Panc1 (cell line): ENCODE results near the gene SIVA1. TPM values are rescaled to one million over a fixed set of nuclear protein-coding genes. Genes with fewer than 3 reads are reported as not detected.

Experiments used
- ATAC-seq: fragments of 200-7000 bp; cut with Tn5 transposase; 2 replicates; pipeline ENCODE4 v1.9.1; 2020; ENCODE audit warnings: mild to moderate bottlenecking, moderate library complexity
- BruUV-seq: library from RNA; stranded (reverse); fragments of 400-500 nt; replicated peaks from 2 replicates; lab custom pipeline; 2021; lab: Mats Ljungman, UMichigan
- CTCF ChIA-PET: fragments of 300-600 bp; sonication (Branson Sonifier 250); formaldehyde crosslinking; loops from one replicate; lab custom pipeline; 2022; ENCODE audit warnings: antibody characterized with exemption; lab: Charles Lee
- POLR2A ChIA-PET: fragments of 300-600 bp; sonication (Branson Sonifier 250); formaldehyde crosslinking; loops from one replicate; lab custom pipeline; 2022; ENCODE audit warnings: antibody characterized with exemption; lab: Charles Lee
- DNase-seq: peaks from one replicate; pipeline ENCODE4 v3.0.0-alpha.2; 2010; ENCODE audit warnings: low read depth, low spot score
- H3K27ac ChIP-seq: 2 replicates; pipeline ENCODE4 v1.5.1; 2011; ENCODE audit warnings: mild to moderate bottlenecking, low read length, inconsistent platforms
- H3K27me3 ChIP-seq: fragments of 200-500 bp; sonication (Bioruptor generic); 2 replicates; pipeline ENCODE4 v1.6.0; 2014; ENCODE audit warnings: low read length, inconsistent platforms; ENCODE audit not compliant: control insufficient read depth, insufficient read depth
- H3K36me3 ChIP-seq: fragments of 200-500 bp; sonication (Bioruptor generic); 2 replicates; pipeline ENCODE4 v1.5.1; 2014; ENCODE audit warnings: inconsistent platforms, mild to moderate bottlenecking, low read length, moderate library complexity; ENCODE audit not compliant: control insufficient read depth, insufficient read depth
- H3K4me1 ChIP-seq: 2 replicates; pipeline ENCODE4 v1.5.1; 2011; ENCODE audit warnings: inconsistent platforms, mild to moderate bottlenecking, low read length, moderate library complexity; ENCODE audit not compliant: control insufficient read depth, insufficient read depth
- H3K4me3 ChIP-seq, 2 experiments: 2 replicates each; pipeline ENCODE4 v1.5.1; 2011 to 2012; ENCODE audit warnings: low read depth in 2 of 2, low read length in 2 of 2, mild to moderate bottlenecking in 2 of 2, inconsistent platforms in 1 of 2, moderate library complexity in 1 of 2
- H3K9me3 ChIP-seq: fragments of 200-500 bp; sonication (Bioruptor generic); 2 replicates; pipeline ENCODE4 v1.5.1; 2014; ENCODE audit warnings: low read depth, mild to moderate bottlenecking, inconsistent platforms, low read length, moderate library complexity; ENCODE audit not compliant: control insufficient read depth, insufficient read depth
- CTCF ChIP-seq: fragments of 450-650 bp; IDR thresholded peaks from 2 replicates; pipeline ENCODE4 v1.5.1; 2017; ENCODE audit warnings: mild to moderate bottlenecking
- POLR2AphosphoS5 ChIP-seq: IDR thresholded peaks from 2 replicates; pipeline ENCODE4 v1.6.1; 2012; ENCODE audit warnings: mild to moderate bottlenecking, low read depth, low read length, moderate library complexity
- REST ChIP-seq, 2 experiments: IDR thresholded peaks; 2 replicates each; pipeline ENCODE4 v1.6.1; 2011 to 2012; ENCODE audit warnings: low read depth in 2 of 2, control low read depth in 1 of 2, low read length in 1 of 2, mild to moderate bottlenecking in 1 of 2, moderate library complexity in 1 of 2; ENCODE audit not compliant: insufficient read depth in 1 of 2
- SIN3A ChIP-seq: IDR thresholded peaks from 2 replicates; pipeline ENCODE4 v1.6.1; 2012; ENCODE audit warnings: low read depth, mild to moderate bottlenecking, low read length, moderate library complexity, borderline replicate concordance; ENCODE audit not compliant: insufficient read depth
- TCF7L2 ChIP-seq: IDR thresholded peaks from 2 replicates; pipeline ENCODE4 v1.6.1; 2011; ENCODE audit warnings: mild to moderate bottlenecking, low read depth, low read length, inconsistent platforms
- in situ Hi-C: cut with HindIII; loops from 2 replicates; pipeline ENCODE4 v1.10.0; 2016; ENCODE audit warnings: low sequenced_read_pairs, low pct_unique_long_range_greater_than_20kb
- intact Hi-C: fragments of 100-400 bp; cut with micrococcal nuclease; formaldehyde crosslinking; loops from one replicate; pipeline ENCODE4 v1.10.0; 2022; ENCODE audit not compliant: unreplicated experiment
- total RNA-seq: library from RNA; stranded (reverse); gene quantifications from one replicate; pipeline ENCODE4 v1.2.1, GENCODE V29; 2021; ENCODE audit not compliant: unreplicated experiment

SIVA1 gene
- total RNA-seq, 1 experiment from 2014 or later = 100 TPM

GRCh38 chr14:104791425-104791824 is 38.5 kb downstream of the SIVA1 start:
- TF ChIP-seq TCF7L2 = no peak
- TF ChIP-seq REST (IDR thresholded peaks at IDR 0.05; ENCODE audit: insufficient read depth in 1 of 2, low read depth in 2 of 2, low read length in 1 of 2) = no peak
- no peak for TF ChIP-seq CTCF
- no peak for TF ChIP-seq POLR2AphosphoS5
- TF ChIP-seq SIN3A = no peak
- H3K4me3 ChIP-seq = no peak overlapping the region
- intact Hi-C loops = no loop called here
- in situ Hi-C loops = no loop called here
- peaks cover 2% of the 10 kb centered on the region; the same call in 1 of the 2 replicates for H3K36me3 ChIP-seq
- H3K27ac ChIP-seq = no peak overlapping the region
- POLR2A ChIA-PET = no interaction called here
- no peak for ATAC-seq
- CTCF ChIA-PET = no interaction called here
- no TSS peak for BruUV-seq
- H3K9me3 ChIP-seq = no peaks in the 10 kb centered on the region
- no peak for DNase-seq
- H3K27me3 ChIP-seq = no peaks in the 10 kb centered on the region
- H3K4me1 ChIP-seq = peaks cover 36% of the 10 kb centered on the region

GRCh38 chr14:104792101-104792884 is 39.3 kb downstream of the SIVA1 start:
- no peak overlapping the region for H3K4me3 ChIP-seq
- no peak for TF ChIP-seq TCF7L2
- TF ChIP-seq REST (IDR thresholded peaks at IDR 0.05; ENCODE audit: insufficient read depth in 1 of 2, low read depth in 2 of 2, low read length in 1 of 2) = no peak
- no peak for TF ChIP-seq POLR2AphosphoS5
- no peak for TF ChIP-seq CTCF
- TF ChIP-seq SIN3A = no peak
- no peaks in the 10 kb centered on the region for H3K9me3 ChIP-seq
- no peak for ATAC-seq
- in situ Hi-C loops (no loop called here), intact Hi-C loops (no loop called here)
- DNase-seq = no peak
- no TSS peak for BruUV-seq
- CTCF ChIA-PET = interaction anchor here (0.6 kb wide), 1 partner anchor 9 kb away, joined by 3 read pairs; no protein-coding TSS in a partner anchor
- POLR2A ChIA-PET = no interaction called here
- no peaks in the 10 kb centered on the region for H3K27me3 ChIP-seq
- H3K27ac ChIP-seq = no peak overlapping the region
- H3K36me3 ChIP-seq = peaks cover 2% of the 10 kb centered on the region; the same call in 1 of the 2 replicates
- H3K4me1 ChIP-seq = peaks cover 42% of the 10 kb centered on the region
